Measurements from ENCODE around the gene SLF2. TPM values are rescaled to one million over a fixed set of nuclear protein-coding genes. Genes with fewer than 3 reads are reported as not detected.

SLF2 gene
- total RNA-seq, 2 donors from 2014 or later = 14.6 to 41.6 TPM

DNA sequence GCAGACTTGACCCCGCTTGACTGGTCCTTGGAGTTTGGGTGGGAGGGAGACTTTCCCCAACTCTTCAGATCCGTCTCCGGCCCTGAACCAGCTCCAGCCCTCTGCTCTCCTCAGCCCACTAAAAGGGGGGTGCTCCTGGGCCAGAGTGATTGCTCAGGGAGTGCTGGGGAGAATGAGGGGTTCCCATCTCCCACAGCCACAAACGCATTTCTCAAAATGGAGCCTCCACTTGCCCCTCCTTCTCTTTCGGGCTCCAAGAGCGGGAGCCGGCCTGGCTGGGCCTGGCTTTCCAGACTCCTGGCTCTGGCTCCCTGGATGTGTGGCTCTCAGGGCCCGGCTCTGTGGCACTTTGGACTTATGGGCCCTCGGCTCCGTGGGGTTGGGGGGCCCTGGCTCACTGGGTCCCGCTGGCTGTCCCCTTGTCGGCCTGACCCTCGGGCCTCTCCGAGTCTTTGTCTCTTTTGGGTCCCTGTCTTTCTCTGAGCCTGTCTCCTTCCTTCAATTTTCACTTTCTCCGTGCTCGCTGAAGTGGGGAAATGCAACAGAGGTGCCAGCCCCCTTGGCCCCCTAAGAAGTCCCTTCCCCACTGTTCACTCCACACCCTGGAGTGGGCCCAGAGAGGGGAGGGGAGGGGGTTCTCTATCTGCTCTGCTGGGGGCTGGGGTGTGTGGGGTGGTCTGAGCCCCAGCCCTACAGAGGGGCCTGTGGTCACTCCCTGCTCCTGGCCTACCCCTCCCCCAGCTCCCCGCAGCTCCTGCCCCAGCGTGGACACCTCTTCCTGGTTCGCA lies 87.6 kb downstream of the SLF2 start:
- no peak for DNase-seq (ENCODE audit: low spot score)
- H3K4me1 ChIP-seq (ENCODE audit: control insufficient read depth in 1 of 2, low read depth in 2 of 2) = peaks cover 20 to 54% of the 10 kb centered on the region in 2 donors
- TF ChIP-seq, protein P1, sequence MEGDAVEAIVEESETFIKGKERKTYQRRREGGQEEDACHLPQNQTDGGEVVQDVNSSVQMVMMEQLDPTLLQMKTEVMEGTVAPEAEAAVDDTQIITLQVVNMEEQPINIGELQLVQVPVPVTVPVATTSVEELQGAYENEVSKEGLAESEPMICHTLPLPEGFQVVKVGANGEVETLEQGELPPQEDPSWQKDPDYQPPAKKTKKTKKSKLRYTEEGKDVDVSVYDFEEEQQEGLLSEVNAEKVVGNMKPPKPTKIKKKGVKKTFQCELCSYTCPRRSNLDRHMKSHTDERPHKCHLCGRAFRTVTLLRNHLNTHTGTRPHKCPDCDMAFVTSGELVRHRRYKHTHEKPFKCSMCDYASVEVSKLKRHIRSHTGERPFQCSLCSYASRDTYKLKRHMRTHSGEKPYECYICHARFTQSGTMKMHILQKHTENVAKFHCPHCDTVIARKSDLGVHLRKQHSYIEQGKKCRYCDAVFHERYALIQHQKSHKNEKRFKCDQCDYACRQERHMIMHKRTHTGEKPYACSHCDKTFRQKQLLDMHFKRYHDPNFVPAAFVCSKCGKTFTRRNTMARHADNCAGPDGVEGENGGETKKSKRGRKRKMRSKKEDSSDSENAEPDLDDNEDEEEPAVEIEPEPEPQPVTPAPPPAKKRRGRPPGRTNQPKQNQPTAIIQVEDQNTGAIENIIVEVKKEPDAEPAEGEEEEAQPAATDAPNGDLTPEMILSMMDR (IDR thresholded peaks at IDR 0.05) = no peak

DNA sequence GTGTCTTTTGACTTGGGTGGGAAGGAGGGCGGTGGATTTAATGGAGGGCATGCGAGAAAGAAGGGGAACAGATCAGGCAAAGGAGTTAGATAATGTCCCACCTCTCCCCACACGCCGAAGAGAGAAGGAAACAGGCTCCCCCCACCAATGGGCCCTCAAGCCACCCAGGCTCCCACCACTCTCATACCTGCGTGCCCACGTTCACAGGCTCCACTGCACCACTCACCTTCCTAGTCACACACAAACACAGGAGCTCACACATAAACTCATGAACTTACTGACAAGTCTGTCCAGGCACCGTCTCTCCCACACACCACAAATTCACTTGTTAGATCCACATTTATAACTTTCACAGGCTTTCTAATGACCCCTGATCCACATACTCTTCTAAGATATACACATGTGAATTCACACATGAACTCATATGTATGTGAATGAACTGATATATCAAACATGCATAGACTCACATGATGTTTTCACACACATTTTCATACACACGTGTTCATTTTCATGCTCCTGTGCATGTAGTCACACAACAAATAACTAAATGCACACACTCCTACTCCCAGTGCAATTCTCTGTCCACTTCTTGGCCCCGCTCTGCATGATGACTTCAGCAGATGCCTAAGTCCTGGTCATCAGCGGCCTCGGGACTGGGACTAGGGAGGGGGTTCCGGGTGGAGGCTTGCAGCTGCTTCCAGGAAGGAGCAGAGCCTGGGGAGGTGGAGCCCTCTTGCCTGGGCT lies 88.3 kb downstream of the SLF2 start:
- Histone ChIP-seq H3K27ac (peak overlapping the region; percentile 97 to 98), H3K4me1 (ENCODE audit: control insufficient read depth in 1 of 2, low read depth in 2 of 2) (peaks cover 20 to 55% of the 10 kb centered on the region in 2 donors), H3K9me3 (no peaks in the 10 kb centered on the region), H3K27me3 (replicated peaks; ENCODE audit: insufficient read depth) (no peaks in the 10 kb centered on the region), H3K4me3 (peak overlapping the region; percentile 87), H3K36me3 (peaks cover 15% of the 10 kb centered on the region)
- ATAC-seq (ENCODE audit: insufficient number of reproducible peaks, low FRiP score, low read depth) (no peak), DNase-seq (ENCODE audit: low spot score) (peak; percentile 85)
- TF ChIP-seq, protein P1 (IDR thresholded peaks at IDR 0.05) = no peak

More for the DNA sequence above, 87.6 kb downstream of the SLF2 start:
- Histone ChIP-seq H3K27me3 (replicated peaks; ENCODE audit: insufficient read depth) (no peaks in the 10 kb centered on the region), H3K36me3 (peaks cover 11% of the 10 kb centered on the region), H3K4me3 (peak overlapping the region; percentile 87), H3K9me3 (no peaks in the 10 kb centered on the region), H3K27ac (peak overlapping the region; percentile 97 to 98)
- no peak for ATAC-seq (ENCODE audit: insufficient number of reproducible peaks, low FRiP score, low read depth)

GRCh38 chr10:101001659-101002035 lies 88.9 kb downstream of the SLF2 start:
- Histone ChIP-seq H3K4me1 (ENCODE audit: control insufficient read depth in 1 of 2, low read depth in 2 of 2) (peaks cover 17 to 50% of the 10 kb centered on the region in 2 donors), H3K36me3 (peaks cover 19% of the 10 kb centered on the region), H3K27me3 (replicated peaks; ENCODE audit: insufficient read depth) (no peaks in the 10 kb centered on the region), H3K27ac (peak overlapping the region; percentile 97 to 98), H3K9me3 (no peaks in the 10 kb centered on the region), H3K4me3 (peak overlapping the region; percentile 87)
- TF ChIP-seq, protein P1 (IDR thresholded peaks at IDR 0.05) = no peak
- ATAC-seq (ENCODE audit: insufficient number of reproducible peaks, low FRiP score, low read depth) = no peak
- DNase-seq (ENCODE audit: low spot score) = no peak

GRCh38 chr10:101002456-101002855 lies 89.7 kb downstream of the SLF2 start:
- H3K27ac ChIP-seq = peak overlapping the region; percentile 97 to 98
- H3K9me3 ChIP-seq = no peaks in the 10 kb centered on the region
- DNase-seq (ENCODE audit: low spot score) = no peak
- no peaks in the 10 kb centered on the region for H3K27me3 ChIP-seq (replicated peaks; ENCODE audit: insufficient read depth)
- H3K36me3 ChIP-seq = peaks cover 19% of the 10 kb centered on the region
- ATAC-seq (ENCODE audit: insufficient number of reproducible peaks, low FRiP score, low read depth) = no peak
- H3K4me3 ChIP-seq = no peak overlapping the region
- TF ChIP-seq, protein P1 (IDR thresholded peaks at IDR 0.05) = no peak
- H3K4me1 ChIP-seq (ENCODE audit: control insufficient read depth in 1 of 2, low read depth in 2 of 2) = peaks cover 15 to 47% of the 10 kb centered on the region in 2 donors

DNA sequence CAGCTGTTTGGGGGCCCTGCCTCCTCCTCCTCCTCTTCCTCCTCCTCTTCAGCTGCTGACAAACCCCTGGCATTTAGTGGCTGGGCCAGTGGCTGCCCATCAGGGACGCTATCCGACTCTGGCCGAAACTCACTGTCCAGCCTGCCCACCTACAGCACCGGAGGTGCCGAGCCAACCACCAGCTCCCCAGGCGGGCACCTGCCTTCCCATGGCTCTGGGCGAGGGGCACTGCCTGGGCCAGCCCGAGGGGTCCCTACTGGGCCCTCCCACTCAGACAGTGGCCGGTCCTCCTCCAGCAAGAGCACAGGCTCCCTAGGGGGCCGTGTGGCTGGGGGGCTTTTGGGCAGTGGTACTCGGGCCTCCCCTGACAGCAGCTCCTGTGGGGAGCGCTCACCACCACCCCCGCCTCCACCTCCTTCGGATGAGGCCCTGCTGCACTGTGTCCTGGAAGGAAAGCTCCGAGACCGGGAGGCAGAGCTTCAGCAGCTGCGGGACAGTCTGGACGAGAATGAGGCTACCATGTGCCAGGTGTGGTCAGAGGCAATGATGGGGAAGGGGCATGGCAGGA lies 91.0 kb downstream of the SLF2 start:
- Histone ChIP-seq H3K27me3 (replicated peaks; ENCODE audit: insufficient read depth) (no peaks in the 10 kb centered on the region), H3K9me3 (no peaks in the 10 kb centered on the region), H3K27ac (peak overlapping the region in 1 of 2 donors; percentile 98), H3K36me3 (peaks cover 19% of the 10 kb centered on the region), H3K4me3 (no peak overlapping the region), H3K4me1 (ENCODE audit: control insufficient read depth in 1 of 2, low read depth in 2 of 2) (peaks cover 15 to 52% of the 10 kb centered on the region in 2 donors)
- ATAC-seq (ENCODE audit: insufficient number of reproducible peaks, low FRiP score, low read depth) (no peak), DNase-seq (ENCODE audit: low spot score) (no peak)
- TF ChIP-seq, protein P1 (IDR thresholded peaks at IDR 0.05) = no peak
